ENCODE data around the gene PEX5L. TPM values are rescaled to one million over a fixed set of nuclear protein-coding genes. Genes with fewer than 3 reads are reported as not detected.

Gene PEX5L
- total and polyA plus RNA-seq, 8 donors, result 0.08 to 2.4 TPM; not detected in 6

- Histone ChIP-seq H3K27me3 (no peaks in the 10 kb centered on the region), H3K4me3 (no peak overlapping the region), H3K27ac (no peak overlapping the region), H3K9me3 (no peaks in the 10 kb centered on the region), H3K36me3 (no peaks in the 10 kb centered on the region), H3K4me1 (peaks cover 0 to 10% (median 6%) of the 10 kb centered on the region in 4 donors)
- TF ChIP-seq EP300 (IDR thresholded peaks at IDR 0.05) (no peak), POLR2A (IDR thresholded peaks at IDR 0.05) (no peak), POLR2AphosphoS5 (IDR thresholded peaks at IDR 0.05) (no peak)
- DNase-seq, result no peak
- intact Hi-C loops (cut with DNase I; ENCODE audit: low total_unique reads), result no loop called here
- 84 to 90% (median 88%) methylated on average over 4 of the region's 4 CpGs for WGBS, 5 donors
Observed at GRCh38 chr3:179801856-179802255, 234.9 kb downstream of the PEX5L start.

GRCh38 chr3:179801263-179801662 is 235.5 kb downstream of the PEX5L start:
- H3K27ac ChIP-seq, result no peak overlapping the region
- no peak for TF ChIP-seq POLR2AphosphoS5 (IDR thresholded peaks at IDR 0.05)
- intact Hi-C loops (cut with DNase I; ENCODE audit: low total_unique reads), result no loop called here
- no peaks in the 10 kb centered on the region for H3K36me3 ChIP-seq
- H3K4me1 ChIP-seq, result peaks cover 0 to 16% (median 11%) of the 10 kb centered on the region in 4 donors
- H3K4me3 ChIP-seq, result no peak overlapping the region
- no peak for DNase-seq
- H3K9me3 ChIP-seq, result no peaks in the 10 kb centered on the region
- no peaks in the 10 kb centered on the region for H3K27me3 ChIP-seq

- H3K4me1 ChIP-seq, result peaks cover 0 to 21% (median 11%) of the 10 kb centered on the region in 4 donors
- no peaks in the 10 kb centered on the region for H3K9me3 ChIP-seq
- H3K36me3 ChIP-seq, result no peaks in the 10 kb centered on the region
- no peak overlapping the region for H3K27ac ChIP-seq
- no peaks in the 10 kb centered on the region for H3K27me3 ChIP-seq
- WGBS, 5 donors, result 27 to 48% (median 36%) methylated on average over 1 of the region's 1 CpG
- H3K4me3 ChIP-seq, result no peak overlapping the region
- peak in 1 of 2 donors; percentile 43 for DNase-seq
- intact Hi-C loops (cut with DNase I; ENCODE audit: low total_unique reads), result no loop called here
- no peak for TF ChIP-seq POLR2A (IDR thresholded peaks at IDR 0.05)
- peak in 1 of 3 donors; percentile 20 for TF ChIP-seq POLR2AphosphoS5 (IDR thresholded peaks at IDR 0.05)
Observed at GRCh38 chr3:179797192-179797591, 239.5 kb downstream of the PEX5L start.

GRCh38 chr3:179796421-179796820 is 240.3 kb downstream of the PEX5L start:
- no peak for TF ChIP-seq POLR2A (IDR thresholded peaks at IDR 0.05)
- no peak overlapping the region for H3K4me3 ChIP-seq
- H3K27me3 ChIP-seq, result no peaks in the 10 kb centered on the region
- H3K4me1 ChIP-seq, result peaks cover 0 to 21% (median 11%) of the 10 kb centered on the region in 4 donors
- intact Hi-C loops (cut with DNase I; ENCODE audit: low total_unique reads), result no loop called here
- no peak for DNase-seq
- H3K9me3 ChIP-seq, result no peaks in the 10 kb centered on the region
- no peaks in the 10 kb centered on the region for H3K36me3 ChIP-seq
- no peak overlapping the region for H3K27ac ChIP-seq
- WGBS, 5 donors, result 49 to 60% (median 54%) methylated on average over 4 of the region's 4 CpGs

- peaks cover 0 to 21% (median 11%) of the 10 kb centered on the region in 4 donors for H3K4me1 ChIP-seq
- 69 to 77% (median 71%) methylated on average over 4 of the region's 4 CpGs for WGBS, 5 donors
- peak in 1 of 2 donors; percentile 8 for DNase-seq
- H3K36me3 ChIP-seq, result peaks cover 0 to 7% (median 0%) of the 10 kb centered on the region in 4 donors
- H3K4me3 ChIP-seq, result no peak overlapping the region
- no peaks in the 10 kb centered on the region for H3K9me3 ChIP-seq
- TF ChIP-seq CTCF (IDR thresholded peaks at IDR 0.05) (no peak), POLR2A (IDR thresholded peaks at IDR 0.05) (no peak), EP300 (IDR thresholded peaks at IDR 0.05) (no peak), POLR2AphosphoS5 (IDR thresholded peaks at IDR 0.05) (no peak)
- H3K27ac ChIP-seq, result no peak overlapping the region
- intact Hi-C loops (cut with DNase I; ENCODE audit: low total_unique reads), result no loop called here
- H3K27me3 ChIP-seq, result no peaks in the 10 kb centered on the region
Observed at GRCh38 chr3:179794355-179794754, 242.4 kb downstream of the PEX5L start.

GRCh38 chr3:179791793-179792192 is 244.9 kb downstream of the PEX5L start:
- H3K36me3 ChIP-seq, result peaks cover 0 to 14% (median 0%) of the 10 kb centered on the region in 4 donors
- TF ChIP-seq EP300 (IDR thresholded peaks at IDR 0.05) (no peak), CTCF (IDR thresholded peaks at IDR 0.05) (no peak), POLR2A (IDR thresholded peaks at IDR 0.05) (no peak), POLR2AphosphoS5 (IDR thresholded peaks at IDR 0.05) (no peak)
- no peak overlapping the region for H3K27ac ChIP-seq
- no peak for DNase-seq
- intact Hi-C loops (cut with DNase I; ENCODE audit: low total_unique reads), result no loop called here
- H3K9me3 ChIP-seq, result no peaks in the 10 kb centered on the region
- no peaks in the 10 kb centered on the region for H3K27me3 ChIP-seq
- H3K4me1 ChIP-seq, result peaks cover 0 to 11% (median 4%) of the 10 kb centered on the region in 4 donors
- 77 to 95% (median 93%) methylated on average over 3 of the region's 3 CpGs for WGBS, 5 donors
- H3K4me3 ChIP-seq, result no peak overlapping the region

All from stomach (tissue), 9 donors.